Muscle layer of duodenum (tissue), 2 donors: ENCODE measurements around the gene LAMC1.

ENCODE experiments used
- H3K27ac ChIP-seq: one replicate; pipeline ENCODE4 v1.7.0; 2013; ENCODE audit warnings: mild to moderate bottlenecking, low read length
- H3K27me3 ChIP-seq: one replicate; pipeline ENCODE4 v1.7.0; 2013; ENCODE audit warnings: low read depth, mild to moderate bottlenecking, control low read depth, low read length
- H3K36me3 ChIP-seq, 2 donors: one replicate each; pipeline ENCODE4 v1.7.0; 2013; ENCODE audit warnings: low read length in 2 of 2, control low read depth in 1 of 2, mild to moderate bottlenecking in 1 of 2; ENCODE audit not compliant: insufficient read depth in 2 of 2, control insufficient read depth in 1 of 2
- H3K4me1 ChIP-seq, 2 donors: one replicate each; pipeline ENCODE4 v1.7.0; 2013; ENCODE audit warnings: low read length in 2 of 2, mild to moderate bottlenecking in 2 of 2, control low read depth in 1 of 2, moderate library complexity in 1 of 2; ENCODE audit not compliant: insufficient read depth in 2 of 2, control insufficient read depth in 1 of 2
- H3K4me3 ChIP-seq, 2 donors: one replicate each; pipeline ENCODE4 v1.7.0; 2013; ENCODE audit warnings: low read length in 2 of 2, low read depth in 1 of 2, mild to moderate bottlenecking in 1 of 2
- H3K9me3 ChIP-seq, 2 donors: one replicate each; pipeline ENCODE4 v1.7.0; 2013; ENCODE audit warnings: low read length in 2 of 2, control low read depth in 1 of 2, mild to moderate bottlenecking in 1 of 2; ENCODE audit not compliant: control insufficient read depth in 1 of 2
- donor health status: healthy.

Gene LAMC1

GRCh38 chr1:183178545-183178944, 155.3 kb downstream of the LAMC1 start:
- no peak overlapping the region for H3K27ac ChIP-seq
- no peaks in the 10 kb centered on the region for H3K27me3 ChIP-seq
- no peaks in the 10 kb centered on the region for H3K9me3 ChIP-seq
- no peak overlapping the region for H3K4me3 ChIP-seq
- peaks cover 0 to 9% of the 10 kb centered on the region in 2 donors for H3K36me3 ChIP-seq
- H3K4me1 ChIP-seq, result peaks cover 0 to 10% of the 10 kb centered on the region in 2 donors

GRCh38 chr1:183179033-183179432, 155.8 kb downstream of the LAMC1 start:
- no peaks in the 10 kb centered on the region for H3K9me3 ChIP-seq
- H3K4me3 ChIP-seq, result no peak overlapping the region
- no peaks in the 10 kb centered on the region for H3K27me3 ChIP-seq

DNA sequence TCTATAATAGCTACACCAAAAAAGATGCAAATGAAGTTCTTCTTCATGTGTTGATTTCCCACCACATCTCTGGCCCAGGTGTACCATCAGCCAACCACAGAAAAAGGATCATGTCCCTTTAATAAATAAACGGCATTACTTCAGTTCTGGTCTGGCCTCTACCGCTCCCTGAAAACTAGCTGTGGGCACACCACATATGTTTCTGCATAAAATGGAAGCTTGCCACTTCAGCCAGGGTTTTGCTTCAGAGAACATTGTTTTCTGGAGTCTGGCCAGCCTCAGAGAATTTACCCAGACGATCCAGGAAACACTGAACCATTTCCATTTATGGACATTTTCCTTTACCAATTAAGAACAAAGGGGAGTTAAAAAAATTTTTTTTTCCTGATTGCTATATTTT, 157.0 kb downstream of the LAMC1 start:
- H3K27ac ChIP-seq, result peak overlapping the region; percentile 35
- peaks cover 0 to 10% of the 10 kb centered on the region in 2 donors for H3K4me1 ChIP-seq
- peaks cover 0 to 9% of the 10 kb centered on the region in 2 donors for H3K36me3 ChIP-seq
- no peak overlapping the region for H3K4me3 ChIP-seq
- no peaks in the 10 kb centered on the region for H3K27me3 ChIP-seq
- no peaks in the 10 kb centered on the region for H3K9me3 ChIP-seq

More at GRCh38 chr1:183179033-183179432, 155.8 kb downstream of the LAMC1 start:
- H3K4me1 ChIP-seq, result peaks cover 0 to 10% of the 10 kb centered on the region in 2 donors
- peaks cover 0 to 9% of the 10 kb centered on the region in 2 donors for H3K36me3 ChIP-seq
- H3K27ac ChIP-seq, result no peak overlapping the region

DNA sequence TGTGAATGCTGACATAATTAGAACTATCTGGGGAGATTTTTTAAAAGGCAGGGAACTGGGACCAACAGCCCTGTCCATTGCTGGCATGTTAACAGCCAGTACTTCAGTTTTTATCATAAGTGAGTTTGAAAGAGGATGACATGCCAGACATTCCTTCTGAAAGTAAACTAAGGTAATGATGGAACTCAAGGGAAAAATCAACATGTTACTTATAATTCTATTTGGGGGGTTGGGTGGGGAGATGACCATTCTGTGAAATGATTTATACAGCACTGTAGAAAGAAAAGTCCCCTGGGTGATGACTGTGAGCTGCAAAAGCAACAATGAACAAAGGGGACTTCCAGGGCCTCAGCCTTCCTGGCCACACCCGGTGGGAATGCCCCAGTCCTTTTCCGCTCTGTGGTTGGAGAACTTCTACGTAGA, 157.4 kb downstream of the LAMC1 start:
- Histone ChIP-seq H3K36me3 (peaks cover 0 to 9% of the 10 kb centered on the region in 2 donors), H3K27me3 (no peaks in the 10 kb centered on the region), H3K4me1 (peaks cover 0 to 10% of the 10 kb centered on the region in 2 donors), H3K27ac (peak overlapping the region; percentile 35), H3K4me3 (no peak overlapping the region), H3K9me3 (no peaks in the 10 kb centered on the region)

DNA sequence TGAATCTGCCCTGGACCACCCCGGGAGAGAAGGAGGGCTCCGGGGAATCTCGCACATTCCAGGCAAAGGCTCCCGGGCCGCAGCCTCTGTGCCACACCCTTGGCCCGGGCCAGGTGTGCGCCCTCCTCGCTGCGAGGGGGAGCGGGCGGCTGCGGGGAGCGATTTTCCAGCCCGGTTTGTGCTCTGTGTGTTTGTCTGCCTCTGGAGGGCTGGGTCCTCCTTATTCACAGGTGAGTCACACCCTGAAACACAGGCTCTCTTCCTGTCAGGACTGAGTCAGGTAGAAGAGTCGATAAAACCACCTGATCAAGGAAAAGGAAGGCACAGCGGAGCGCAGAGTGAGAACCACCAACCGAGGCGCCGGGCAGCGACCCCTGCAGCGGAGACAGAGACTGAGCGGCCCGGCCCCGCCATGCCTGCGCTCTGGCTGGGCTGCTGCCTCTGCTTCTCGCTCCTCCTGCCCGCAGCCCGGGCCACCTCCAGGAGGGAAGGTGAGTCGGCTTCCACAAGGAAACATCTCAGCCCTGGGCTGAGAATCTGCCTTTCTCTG, 162.8 kb downstream of the LAMC1 start, which contains the start of gene LAMC2:
Gene LAMC2 (plus strand): TSS at position 324 of the 550 bp plus-strand sequence. CDS start 89 bp downstream, at position 413.
- no peaks in the 10 kb centered on the region for H3K9me3 ChIP-seq
- H3K4me3 ChIP-seq, result peak within 1 kb of the TSS; percentile 14 to 52
- H3K27ac ChIP-seq, result no peak within 1 kb of the TSS

GRCh38 chr1:183186841-183187240, 163.6 kb downstream of the LAMC1 start:
- Histone ChIP-seq H3K36me3 (no peaks in the 10 kb centered on the region), H3K27me3 (no peaks in the 10 kb centered on the region), H3K4me3 (peak overlapping the region in 1 of 2 donors; percentile 14), H3K27ac (no peak overlapping the region), H3K9me3 (no peaks in the 10 kb centered on the region), H3K4me1 (peaks cover 0 to 6% of the 10 kb centered on the region in 2 donors)

More for the DNA sequence above, 162.8 kb downstream of the LAMC1 start, which contains the start of gene LAMC2:
- H3K36me3 ChIP-seq, result peaks cover 0 to 2% of the 10 kb centered on the region in 2 donors
- H3K27me3 ChIP-seq, result no peaks in the 10 kb centered on the region
- H3K4me1 ChIP-seq, result peaks cover 0 to 6% of the 10 kb centered on the region in 2 donors

GRCh38 chr1:183188240-183188639, 165.0 kb downstream of the LAMC1 start:
- Histone ChIP-seq H3K4me3 (no peak overlapping the region), H3K9me3 (no peaks in the 10 kb centered on the region), H3K27me3 (no peaks in the 10 kb centered on the region), H3K4me1 (peaks cover 0 to 6% of the 10 kb centered on the region in 2 donors), H3K27ac (no peak overlapping the region), H3K36me3 (no peaks in the 10 kb centered on the region)

DNA sequence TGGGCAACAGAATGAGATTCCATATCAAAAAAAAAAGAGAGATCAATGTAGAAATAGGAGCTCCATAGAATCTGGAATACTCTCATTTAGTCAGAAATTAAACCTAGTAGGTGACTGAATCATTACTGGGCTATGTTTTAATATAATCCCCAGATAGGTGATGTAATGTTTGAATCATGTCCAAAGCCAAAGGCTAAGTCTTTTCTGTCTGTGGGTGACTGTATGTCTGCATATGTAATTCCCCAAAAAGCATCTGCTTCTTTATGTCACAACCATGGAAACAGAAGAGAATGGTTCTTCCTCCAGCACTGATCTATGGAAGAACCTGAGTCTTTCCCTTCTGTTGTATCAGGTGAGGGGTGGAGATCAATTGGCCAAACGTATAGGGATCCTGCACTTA, 168.6 kb downstream of the LAMC1 start:
- no peaks in the 10 kb centered on the region for H3K9me3 ChIP-seq
- peaks cover 0 to 4% of the 10 kb centered on the region in 2 donors for H3K4me1 ChIP-seq
- H3K4me3 ChIP-seq, result no peak overlapping the region
- no peaks in the 10 kb centered on the region for H3K36me3 ChIP-seq
- H3K27me3 ChIP-seq, result no peaks in the 10 kb centered on the region
- no peak overlapping the region for H3K27ac ChIP-seq

DNA sequence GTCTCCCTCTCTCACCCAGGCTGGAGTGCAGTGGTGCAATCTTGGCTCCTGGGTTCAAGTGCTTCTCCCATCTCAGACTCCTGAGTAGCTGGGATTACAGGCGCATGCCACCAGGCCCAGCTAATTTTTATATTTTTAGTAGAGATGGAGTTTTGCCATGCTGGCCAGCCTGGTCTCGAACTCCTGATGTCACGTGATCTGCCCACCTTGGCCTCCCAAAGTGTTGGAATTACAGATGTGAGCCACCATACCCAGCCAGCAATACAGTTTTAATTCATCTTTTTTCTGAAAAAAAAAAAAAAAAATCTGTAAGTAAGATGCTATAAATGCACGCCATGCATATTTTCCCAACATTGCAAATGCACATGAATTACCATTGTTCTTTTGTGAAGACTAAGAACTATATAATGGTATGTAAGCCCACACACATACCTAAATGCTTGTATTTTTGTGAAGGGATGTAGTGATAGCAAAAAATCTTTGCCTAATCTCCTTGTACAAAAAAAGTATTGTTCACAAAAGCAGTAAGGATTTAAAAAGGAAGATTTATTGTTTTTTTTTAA, 170.8 kb downstream of the LAMC1 start:
- no peaks in the 10 kb centered on the region for H3K36me3 ChIP-seq
- no peaks in the 10 kb centered on the region for H3K27me3 ChIP-seq
- no peak overlapping the region for H3K27ac ChIP-seq
- H3K4me1 ChIP-seq, result peaks cover 0 to 4% of the 10 kb centered on the region in 2 donors
- no peaks in the 10 kb centered on the region for H3K9me3 ChIP-seq
- H3K4me3 ChIP-seq, result no peak overlapping the region

GRCh38 chr1:183194527-183195141, 171.4 kb downstream of the LAMC1 start:
- no peaks in the 10 kb centered on the region for H3K27me3 ChIP-seq
- no peaks in the 10 kb centered on the region for H3K9me3 ChIP-seq
- H3K4me1 ChIP-seq, result peaks cover 0 to 4% of the 10 kb centered on the region in 2 donors
- H3K4me3 ChIP-seq, result no peak overlapping the region
- no peak overlapping the region for H3K27ac ChIP-seq
- H3K36me3 ChIP-seq, result no peaks in the 10 kb centered on the region

- H3K27ac ChIP-seq, result no peak overlapping the region
Observed at GRCh38 chr1:183195142-183195574, 171.9 kb downstream of the LAMC1 start.

More at GRCh38 chr1:183195142-183195574, 171.9 kb downstream of the LAMC1 start:
- Histone ChIP-seq H3K4me3 (no peak overlapping the region), H3K9me3 (no peaks in the 10 kb centered on the region), H3K27me3 (no peaks in the 10 kb centered on the region), H3K36me3 (no peaks in the 10 kb centered on the region), H3K4me1 (peaks cover 0 to 4% of the 10 kb centered on the region in 2 donors)
